ENCODE measurements around the gene FREM3. TPM values are rescaled to one million over a fixed set of nuclear protein-coding genes. Genes with fewer than 3 reads are reported as not detected.

FREM3 gene
- total RNA-seq, 1 experiment from 2014 or later: not detected

- Histone ChIP-seq H2BK5ac (ENCODE audit: insufficient read length, low read length) (no peak overlapping the region), H4K20me1 (ENCODE audit: control insufficient read depth, insufficient read depth, insufficient read length) (no peaks in the 10 kb centered on the region), H2AFZ (ENCODE audit: low read length) (no peak overlapping the region), H3K79me1 (ENCODE audit: insufficient read depth, low read depth, low read length, poor library complexity, severe bottlenecking) (no peaks in the 10 kb centered on the region), H4K8ac (replicated peaks; ENCODE audit: insufficient read length, low read depth, low read length) (no peak overlapping the region), H4K5ac (ENCODE audit: insufficient read length, low read depth, low read length) (no peak overlapping the region), H3K4me2 (ENCODE audit: insufficient read depth, insufficient read length, low read length) (no peak overlapping the region), H3K56ac (ENCODE audit: insufficient read length, low read depth, low read length) (no peak overlapping the region), H3T11ph (ENCODE audit: low read length) (no peak overlapping the region), H3K14ac (ENCODE audit: insufficient read depth, low read length) (no peak overlapping the region), H3K4ac (ENCODE audit: low read depth, low read length) (no peak overlapping the region), H3K27me3 (ENCODE audit: insufficient read depth, low read length) (no peaks in the 10 kb centered on the region), H3K27ac (ENCODE audit: insufficient read length, low read depth, low read length) (no peak overlapping the region), H4K91ac (ENCODE audit: insufficient read length, low read depth, low read length) (no peak overlapping the region), H3K9me3 (ENCODE audit: control insufficient read depth, low read depth, low read length) (no peaks in the 10 kb centered on the region), H3K18ac (ENCODE audit: insufficient read length, low read depth, low read length) (no peak overlapping the region), H2AK5ac (ENCODE audit: insufficient read length, low read length) (no peak overlapping the region), H3K79me2 (ENCODE audit: insufficient read depth, low read length) (no peaks in the 10 kb centered on the region), H2BK120ac (ENCODE audit: low read depth, low read length, poor library complexity, severe bottlenecking) (no peak overlapping the region), H3K4me1 (ENCODE audit: insufficient read depth, low read length) (no peaks in the 10 kb centered on the region), H3K23me2 (ENCODE audit: insufficient read length, low read depth, low read length, poor library complexity, severe bottlenecking) (peaks cover under 1% of the 10 kb centered on the region), H3K23ac (ENCODE audit: insufficient read length, low read depth, low read length) (no peak overlapping the region), H2BK12ac (ENCODE audit: insufficient read length, low read depth, low read length) (no peak overlapping the region), H3K9ac (ENCODE audit: extremely low read depth, insufficient read length, low read length) (no peak overlapping the region), H2BK15ac (ENCODE audit: low read depth, low read length) (no peak overlapping the region), H2BK20ac (ENCODE audit: low read depth, low read length, poor library complexity, severe bottlenecking) (no peak overlapping the region)
- DNase-seq: no peak
- H3K4me3 Mint-ChIP-seq: no peak overlapping the region
- TF ChIP-seq CTCF (conservative IDR thresholded peaks at IDR 0.05): no peak
- no peaks in the 10 kb centered on the region; the same call in 1 of the 2 replicates for H3K27me3 Mint-ChIP-seq (ENCODE audit: low read depth)
- no peak overlapping the region for H3K27ac Mint-ChIP-seq
- peaks cover 0 to 4% of the 10 kb centered on the region in 2 experiments; a peak in 1 of 5 replicates for H3K9me3 Mint-ChIP-seq
- no peaks in the 10 kb centered on the region for H3K36me3 Mint-ChIP-seq (ENCODE audit: insufficient read depth in 1 of 3, low read depth in 3 of 3)
- WGBS (ENCODE audit: extremely low coverage, insufficient read length, low lambda C conversion rate): no CpG with 5 or more reads among the region's 2 CpGs
- no peaks in the 10 kb centered on the region for H3K4me1 Mint-ChIP-seq
Observed at GRCh38 chr4:143564472-143564871, 136.0 kb downstream of the FREM3 start.

All from H9 (cell line).